ENCODE results near the gene SH2B3.

DNA sequence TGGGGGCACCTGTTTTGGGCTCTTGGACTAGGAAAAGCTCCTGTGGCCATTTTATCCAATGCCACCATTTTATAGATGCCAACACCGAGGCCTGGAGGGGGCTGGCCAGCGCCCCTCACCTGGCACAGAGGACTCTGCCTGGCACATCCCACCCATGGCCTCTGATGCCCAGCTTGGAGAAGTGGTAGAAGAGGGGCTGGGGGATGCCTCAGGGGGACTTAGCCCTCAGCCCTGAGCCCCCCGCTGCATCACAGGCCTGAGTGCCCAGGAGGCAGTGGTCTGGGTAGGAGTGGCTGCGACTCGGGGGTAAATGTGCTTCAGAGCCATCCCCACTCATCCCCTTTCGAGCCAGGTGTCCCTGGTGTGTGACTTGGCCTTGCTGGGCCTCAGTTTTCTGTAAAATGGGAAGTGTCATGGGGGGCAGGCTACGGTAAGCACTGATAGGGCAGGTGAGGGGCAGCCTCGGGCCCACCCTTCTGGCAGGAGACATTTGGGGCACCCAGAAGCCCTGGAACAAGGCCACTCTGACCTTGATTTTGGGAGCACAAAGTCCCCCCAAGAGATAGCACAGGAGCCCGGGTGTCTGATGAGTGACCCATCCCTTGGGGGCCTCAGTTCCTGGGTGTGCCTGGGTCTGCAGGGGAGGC lies 22.5 kb downstream of the SH2B3 start:
- TF ChIP-seq, protein P1, sequence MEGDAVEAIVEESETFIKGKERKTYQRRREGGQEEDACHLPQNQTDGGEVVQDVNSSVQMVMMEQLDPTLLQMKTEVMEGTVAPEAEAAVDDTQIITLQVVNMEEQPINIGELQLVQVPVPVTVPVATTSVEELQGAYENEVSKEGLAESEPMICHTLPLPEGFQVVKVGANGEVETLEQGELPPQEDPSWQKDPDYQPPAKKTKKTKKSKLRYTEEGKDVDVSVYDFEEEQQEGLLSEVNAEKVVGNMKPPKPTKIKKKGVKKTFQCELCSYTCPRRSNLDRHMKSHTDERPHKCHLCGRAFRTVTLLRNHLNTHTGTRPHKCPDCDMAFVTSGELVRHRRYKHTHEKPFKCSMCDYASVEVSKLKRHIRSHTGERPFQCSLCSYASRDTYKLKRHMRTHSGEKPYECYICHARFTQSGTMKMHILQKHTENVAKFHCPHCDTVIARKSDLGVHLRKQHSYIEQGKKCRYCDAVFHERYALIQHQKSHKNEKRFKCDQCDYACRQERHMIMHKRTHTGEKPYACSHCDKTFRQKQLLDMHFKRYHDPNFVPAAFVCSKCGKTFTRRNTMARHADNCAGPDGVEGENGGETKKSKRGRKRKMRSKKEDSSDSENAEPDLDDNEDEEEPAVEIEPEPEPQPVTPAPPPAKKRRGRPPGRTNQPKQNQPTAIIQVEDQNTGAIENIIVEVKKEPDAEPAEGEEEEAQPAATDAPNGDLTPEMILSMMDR (conservative IDR thresholded peaks at IDR 0.05; ENCODE audit: low read length): no peak
- TF ChIP-seq EZH2phosphoT487 (IDR thresholded peaks at IDR 0.05; ENCODE audit: borderline replicate concordance, low read depth, low read length): no peak
